Stimulated activated CD8-positive, alpha-beta memory T cell treated with anti-CD3 and anti-CD28 coated beads, Interleukin-12 subunit alpha, Interleukin-12 subunit beta, amount 100 ng/mL, for 24 hours (primary cell): ENCODE results near the gene GCN1.

Experiments
- DNase-seq: peaks from one replicate; pipeline ENCODE4 v3.0.0-alpha.2; 2020; ENCODE audit errors: extremely low read depth

GCN1 gene

DNA sequence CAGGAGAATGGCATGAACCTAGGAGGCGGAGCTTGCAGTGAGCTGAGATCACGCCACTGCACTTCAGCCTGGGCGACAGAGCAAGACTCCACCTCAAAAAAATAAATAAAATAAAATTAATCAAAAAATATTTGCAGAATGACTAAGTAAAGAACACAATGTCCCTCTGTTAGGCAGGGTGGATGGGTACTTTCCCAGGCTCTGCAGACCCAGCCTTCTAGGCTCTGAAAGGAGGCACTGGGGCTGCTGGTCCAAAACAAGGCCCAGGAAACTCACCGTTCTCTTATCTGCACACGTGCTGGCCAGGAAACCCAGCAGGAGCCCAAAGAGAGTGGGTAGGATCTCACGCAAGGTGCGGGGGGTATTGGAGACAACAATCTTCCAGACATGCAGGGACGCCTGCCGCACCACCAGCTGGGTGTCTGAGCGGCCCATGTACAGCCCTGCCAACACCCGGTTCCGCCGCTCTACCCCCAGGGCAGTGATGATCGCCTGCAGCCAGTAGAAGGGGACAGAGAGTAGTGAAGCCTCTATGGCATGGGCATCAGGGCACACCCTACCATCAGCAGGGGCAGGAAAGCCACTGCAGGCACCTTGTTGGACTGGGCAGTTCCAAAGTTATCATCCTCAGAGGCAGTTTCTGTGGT is 52.2 kb downstream of the GCN1 start:
- no peak for DNase-seq

GRCh38 chr12:120141336-120141735 is 53.2 kb downstream of the GCN1 start:
- no peak for DNase-seq

- DNase-seq: no peak
Observed at GRCh38 chr12:120140603-120141002, 53.9 kb downstream of the GCN1 start.

GRCh38 chr12:120139958-120140357 is 54.6 kb downstream of the GCN1 start:
- DNase-seq: no peak

DNA sequence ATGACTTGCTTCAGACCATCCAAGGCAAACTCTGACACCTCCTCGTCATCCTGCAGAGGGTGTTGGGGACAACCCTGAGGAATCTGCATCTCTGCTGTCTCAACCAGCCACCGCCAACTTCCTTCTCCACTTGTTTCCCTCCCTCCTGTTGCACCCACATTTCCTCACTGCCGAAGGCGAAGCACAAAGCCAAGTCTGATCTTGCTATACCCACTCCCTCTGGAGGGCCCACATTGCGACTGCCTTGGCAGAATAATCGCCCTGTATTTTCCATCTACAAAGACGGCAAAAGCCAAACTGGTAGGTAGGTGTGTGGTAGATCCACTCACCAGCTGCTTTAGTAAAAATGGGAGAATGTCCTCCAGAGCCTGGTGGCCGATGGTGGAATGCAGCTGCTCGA is 56.1 kb downstream of the GCN1 start:
- DNase-seq: no peak

GRCh38 chr12:120137833-120138232 is 56.7 kb downstream of the GCN1 start:
- no peak for DNase-seq

GRCh38 chr12:120136093-120136770 is 58.3 kb downstream of the GCN1 start:
- no peak for DNase-seq

DNA sequence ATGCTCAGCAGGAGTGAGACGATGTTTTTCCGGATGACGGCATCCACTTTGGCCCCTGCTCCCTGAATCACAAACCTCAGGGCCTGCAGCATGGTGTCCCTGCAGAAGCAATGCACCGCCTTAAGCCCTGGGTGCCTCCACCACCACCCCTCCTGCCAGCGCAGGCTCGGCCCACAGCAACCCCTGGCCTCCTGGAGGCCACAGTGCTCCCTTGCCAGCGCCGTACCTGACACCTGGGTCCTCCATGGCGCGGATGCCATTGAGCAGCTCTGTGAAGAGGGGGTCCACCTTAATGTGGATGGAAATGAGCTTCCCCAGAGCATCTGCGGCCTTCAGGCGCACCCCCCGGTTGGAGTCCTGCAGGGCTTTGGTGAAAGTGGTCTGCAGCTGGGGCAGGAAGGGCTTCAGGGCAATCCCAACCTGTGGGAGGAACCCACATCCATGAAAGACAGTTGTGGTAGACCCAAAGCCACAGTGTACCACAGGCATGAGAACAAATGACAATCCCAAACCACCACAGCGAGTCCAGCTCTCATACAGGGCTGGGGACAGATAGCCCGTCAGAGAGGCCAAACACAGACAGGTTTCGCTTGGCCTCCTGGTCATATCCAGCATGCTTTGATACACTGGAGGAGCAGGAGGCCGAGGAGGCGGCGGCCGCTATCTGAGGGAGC is 60.1 kb downstream of the GCN1 start:
- no peak for DNase-seq

GRCh38 chr12:120132863-120133385 is 61.6 kb downstream of the GCN1 start:
- DNase-seq: no peak

- no peak for DNase-seq
Observed at GRCh38 chr12:120132054-120132836, 62.3 kb downstream of the GCN1 start.

- DNase-seq: no peak
Observed at GRCh38 chr12:120131116-120131515, 63.4 kb downstream of the GCN1 start.

- no peak for DNase-seq
Observed at GRCh38 chr12:120130011-120130410, 64.5 kb downstream of the GCN1 start.

DNA sequence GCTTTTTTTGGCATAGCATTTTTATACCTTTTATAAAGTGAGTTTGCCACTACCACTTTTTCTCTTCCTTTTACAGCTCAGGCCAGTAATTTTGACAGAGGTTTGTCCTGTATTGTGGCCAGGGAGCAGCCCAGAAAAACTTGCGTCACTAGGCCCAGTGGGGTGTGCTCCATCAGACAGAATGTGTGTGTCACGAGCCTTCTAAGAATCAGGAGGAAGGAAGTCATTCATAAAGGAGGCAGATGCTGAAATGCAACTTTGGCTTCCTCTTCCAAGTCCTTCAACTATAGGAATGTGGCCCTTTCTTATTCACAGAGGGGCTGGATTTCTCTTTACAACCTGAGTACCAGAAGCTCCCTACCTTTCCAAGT is 67.9 kb downstream of the GCN1 start:
- DNase-seq: no peak

GRCh38 chr12:120125792-120126634 is 68.5 kb downstream of the GCN1 start:
- DNase-seq: no peak

- no peak for DNase-seq
Observed at GRCh38 chr12:120125029-120125428, 69.5 kb downstream of the GCN1 start.

- DNase-seq: no peak
Observed at GRCh38 chr12:120121766-120122293, 72.7 kb downstream of the GCN1 start.

GRCh38 chr12:120121343-120121742 is 73.2 kb downstream of the GCN1 start:
- no peak for DNase-seq

DNA sequence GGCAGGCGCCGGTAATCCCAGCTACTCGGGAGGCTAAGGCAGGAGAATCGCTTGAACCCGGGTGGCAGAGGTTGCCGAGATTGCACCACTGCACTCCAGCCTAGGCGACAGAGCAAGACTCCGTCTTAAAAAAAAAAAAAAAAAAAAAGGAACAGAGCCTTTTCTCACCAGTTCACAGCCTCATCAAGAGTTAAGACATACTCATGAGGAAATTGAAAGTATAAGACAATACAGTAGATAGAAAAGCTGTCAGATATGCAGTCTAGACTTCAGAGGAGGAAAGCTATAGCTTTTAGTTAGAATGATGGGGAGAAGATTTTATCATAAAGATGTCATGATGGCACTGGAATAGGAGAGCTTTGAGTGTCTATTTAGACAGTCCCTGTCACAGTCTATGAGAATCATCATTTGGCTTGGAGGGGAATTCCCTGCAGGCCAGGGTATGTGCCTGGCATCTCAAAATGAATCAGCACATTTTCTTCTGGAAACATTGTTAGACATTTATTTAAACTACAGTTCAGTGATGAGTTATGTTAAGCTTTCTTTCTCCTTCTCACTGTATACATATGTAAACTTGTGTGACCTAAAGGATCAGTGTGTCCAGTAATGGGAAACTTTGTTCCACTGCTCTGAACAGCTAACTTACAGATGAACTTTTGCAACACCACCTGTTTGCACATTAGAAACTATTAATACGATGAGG is 75.1 kb downstream of the GCN1 start:
- DNase-seq: no peak

DNA sequence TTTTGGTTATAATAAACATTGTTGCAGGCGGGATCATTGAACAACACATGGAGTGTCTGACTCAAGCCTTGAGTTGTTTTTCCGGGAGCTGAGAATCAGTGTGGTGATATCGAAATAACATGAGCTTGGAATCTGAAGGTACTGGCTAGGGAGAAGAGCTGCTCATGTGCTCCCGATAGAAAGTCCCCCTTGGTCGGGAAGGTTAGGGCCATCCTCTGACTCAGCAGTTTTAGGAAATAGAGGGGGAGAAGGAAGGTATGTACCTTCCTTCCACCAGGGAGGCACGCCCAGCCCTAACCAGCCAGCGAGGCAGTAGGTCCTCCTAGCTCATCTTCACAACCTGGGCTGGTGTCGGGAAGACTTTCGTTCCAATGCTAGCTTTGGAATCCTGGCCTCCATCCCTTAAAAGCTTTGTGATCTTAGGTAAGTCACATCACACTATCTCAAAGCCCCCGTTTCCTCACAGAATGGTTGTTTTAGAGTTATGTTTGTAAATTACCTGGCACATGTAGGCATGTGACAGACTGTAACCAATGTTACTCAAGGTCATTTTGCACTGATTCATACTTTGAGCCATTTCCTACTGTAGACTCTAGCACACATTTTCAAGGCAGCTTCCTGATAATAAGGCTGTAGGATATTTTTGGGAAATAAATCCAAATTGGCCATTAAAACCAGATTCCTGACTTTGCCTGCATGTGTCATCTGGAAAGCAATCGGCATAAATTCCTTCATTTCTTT is 76.0 kb downstream of the GCN1 start:
- no peak for DNase-seq

DNA sequence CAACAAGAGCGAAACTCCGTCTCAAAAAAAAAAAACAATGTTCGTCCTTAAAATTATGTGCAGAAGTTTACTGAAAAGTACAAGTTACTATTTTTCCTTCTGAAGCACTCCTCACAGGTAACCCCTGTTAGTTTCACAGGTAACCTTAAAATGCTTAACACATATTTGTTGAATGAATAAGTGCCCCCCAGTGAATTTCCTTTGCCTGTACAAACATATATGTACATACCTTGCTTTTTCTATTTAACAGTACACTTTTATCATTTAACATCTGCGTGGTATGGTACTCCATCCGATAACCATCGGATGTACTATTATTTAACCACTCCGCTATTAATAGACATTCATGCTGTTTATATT is 76.6 kb downstream of the GCN1 start:
- DNase-seq: no peak
